HG03460 (cell line): Measurements from ENCODE around the gene PCNP.
"Not testable (repeated sequence)": the region's sequence is repeated elsewhere in the genome, so short reads cannot be mapped to it uniquely, and the experiment has no call there.

Source experiments
- ATAC-seq: cut with Tn5 transposase; IDR thresholded peaks from one replicate; pipeline ENCODE4 v1.9.1; 2021; ENCODE audit not compliant: unreplicated experiment

Gene PCNP

GRCh38 chr3:101561630-101562328 lies 12.2 kb upstream of the PCNP start, which contains the start of gene TRMT10C:
TRMT10C (plus strand) TSS chr3:101561868; CDS start chr3:101564782, 2,914 bp downstream.
- peak; percentile 99 for ATAC-seq

GRCh38 chr3:101567528-101568317 lies 6.3 kb upstream of the PCNP start:
- ATAC-seq: no peak

- ATAC-seq: no peak
Measured at GRCh38 chr3:101571028-101571895, 2.7 kb upstream of the PCNP start.

GRCh38 chr3:101574388-101575112 lies 570 bp downstream of the PCNP start:
- ATAC-seq: peak; percentile 46

- no peak for ATAC-seq
Measured at GRCh38 chr3:101577286-101577685, 3.3 kb downstream of the PCNP start.

GRCh38 chr3:101588616-101589015 lies 14.6 kb downstream of the PCNP start:
- no peak for ATAC-seq

GRCh38 chr3:101591071-101591470 lies 17.1 kb downstream of the PCNP start:
- no peak for ATAC-seq

GRCh38 chr3:101602731-101603130 lies 28.8 kb downstream of the PCNP start:
- ATAC-seq: no peak

- no peak for ATAC-seq
Measured at GRCh38 chr3:101603184-101603583, 29.2 kb downstream of the PCNP start.

- ATAC-seq: not testable (repeated sequence)
Measured at GRCh38 chr3:101605398-101605797, 31.4 kb downstream of the PCNP start.

GRCh38 chr3:101611023-101611422 lies 37.0 kb downstream of the PCNP start:
- no peak for ATAC-seq

GRCh38 chr3:101613014-101613413 lies 39.0 kb downstream of the PCNP start:
- not testable (repeated sequence) for ATAC-seq

GRCh38 chr3:101615525-101615924 lies 41.5 kb downstream of the PCNP start:
- ATAC-seq: no peak

- ATAC-seq: no peak
Measured at GRCh38 chr3:101617478-101617877, 43.5 kb downstream of the PCNP start.

GRCh38 chr3:101618726-101619125 lies 44.7 kb downstream of the PCNP start:
- no peak for ATAC-seq

GRCh38 chr3:101619734-101620133 lies 45.8 kb downstream of the PCNP start:
- ATAC-seq: no peak

- no peak for ATAC-seq
Measured at GRCh38 chr3:101623656-101624055, 49.7 kb downstream of the PCNP start.

GRCh38 chr3:101624857-101625256 lies 50.9 kb downstream of the PCNP start:
- ATAC-seq: no peak

GRCh38 chr3:101625879-101626278 lies 51.9 kb downstream of the PCNP start:
- no peak for ATAC-seq

- ATAC-seq: no peak
Measured at GRCh38 chr3:101629219-101629618, 55.2 kb downstream of the PCNP start.
